Heart right ventricle (tissue), 16 donors: ENCODE data around the gene FBP2. TPM values are rescaled to one million over a fixed set of nuclear protein-coding genes. Genes with fewer than 3 reads are reported as not detected.

Source experiments
- ATAC-seq, 8 donors: fragments of 200-7000 bp; cut with Tn5 transposase; one replicate each; pipeline ENCODE4 v1.9.1; 2020; ENCODE audit warnings: mild to moderate bottlenecking in 8 of 8, moderate library complexity in 8 of 8, moderate number of reproducible peaks in 1 of 8
- DNase-seq, 2 donors: peaks; one replicate each; pipeline ENCODE4 v3.0.0-alpha.2; 2020
- H3K27ac ChIP-seq, 10 donors: fragments of 200-600 bp; sonication (generic) in 2 of 10; one replicate each; pipeline versions ENCODE4 v1.5.0 to v1.8.0; 2020 to 2022; ENCODE audit warnings: mild to moderate bottlenecking in 3 of 10
- H3K27me3 ChIP-seq, 7 donors: fragments of 200-600 bp; one replicate each; pipeline ENCODE4 v1.8.0; 2021 to 2022; ENCODE audit warnings: mild to moderate bottlenecking in 2 of 7
- H3K36me3 ChIP-seq, 9 donors: fragments of 200-600 bp; sonication (generic) in 1 of 9; one replicate each; pipeline versions ENCODE4 v1.5.0 to v1.8.0; 2020 to 2022; ENCODE audit warnings: mild to moderate bottlenecking in 2 of 9
- H3K4me1 ChIP-seq, 9 donors: fragments of 200-600 bp; sonication (generic) in 1 of 9; one replicate each; pipeline versions ENCODE4 v1.5.0 to v1.8.0; 2020 to 2022; ENCODE audit warnings: mild to moderate bottlenecking in 4 of 9
- H3K4me3 ChIP-seq, 10 donors: fragments of 200-600 bp; sonication (generic) in 2 of 10; one replicate each; pipeline versions ENCODE4 v1.5.0 to v1.8.0; 2020 to 2022; ENCODE audit warnings: mild to moderate bottlenecking in 7 of 10, moderate library complexity in 2 of 10
- H3K9me3 ChIP-seq, 11 donors: fragments of 200-600 bp in 10 of 11; sonication (generic) in 2 of 11; one replicate each; pipeline versions ENCODE4 v1.5.0 to v1.8.0; 2013 to 2022; ENCODE audit warnings: mild to moderate bottlenecking in 2 of 11, control low read depth in 1 of 11, moderate library complexity in 1 of 11
- WGBS, 2 donors: extraction: QIAGEN DNeasy Blood & Tissue Kit; methylation state at CpG; one replicate each; pipeline ENCODE4 v1.1.7; 2013; ENCODE audit warnings: inconsistent platforms in 1 of 2; 5-methylcytosine and 5-hydroxymethylcytosine counted together
- intact Hi-C, 10 donors: fragments of 100-400 bp; cut with DNase I; formaldehyde crosslinking; loops; one replicate each; pipeline versions ENCODE4 v1.11.1 to v1.14.2; 2022
- polyA plus RNA-seq, 2 donors: library from polyadenylated mRNA; stranded (reverse); fragments of 200-250 nt; gene quantifications; one replicate each; pipeline ENCODE4 v1.2.3, GENCODE V29; 2013
- total RNA-seq, 10 donors: library from RNA; stranded (reverse); fragmentation: NEBNext Ultra II Directional in 3 of 10; extraction: Animal tissue kit (Norgen Biotek cat#: 25700) in 3 of 10; gene quantifications; one replicate each; pipeline versions ENCODE4 v1.2.1 to v1.2.4, GENCODE V29; 2021 to 2023
- TF ChIP-seq, protein P1 (sequence below), 9 donors: fragments of 200-600 bp; sonication (generic) in 2 of 9; IDR thresholded peaks; one replicate each; pipeline versions ENCODE4 v1.5.0 to v1.8.0; 2021 to 2022; ENCODE audit warnings: antibody characterized with exemption in 9 of 9, mild to moderate bottlenecking in 5 of 9, moderate library complexity in 1 of 9
- donor health status: Arrhythmogenic right ventricular cardiomyopathy.
- donor health status: ischemic (EF 13 %, LVEDD 7.1; RV severe dilation, severe dysfunction).
- donor health status: healthy with polysubstance abuse.
- donor health status: DM: no; HTN: yes; CAD: no.
- donor health status: DM: no; HTN: no; CAD: no.
- donor health status: ischemic (EF 25% LVEDD 6.9; RV normal size, moderate dysfunction).
- donor health status: ischemic (EF 25% LVEDD 5.7; RV mildly dilated, moderate dysfunction).
- donor health status: healthy.
- donor health status: DM: yes; HTN: yes; CAD: no.
- donor health status: Ischemic cardiomyopathy.
- donor health status: ischemic (EF 35%, LVEDD 5.7; RV mildly dilated, moderate dysfunction).
- donor health status: nonischemic (EF 11% LVEDD 7.7; RV severe dilation, severe dysfunction).
- donor health status: DM: yes; HTN: yes; CAD: no.
- donor health status: PGD.
- donor health status: ischemic (EF 29% LVEDD 5.4; RV normal size, mild dysfunction).
- donor health status: nonischemic (EF 23%, LVEDD 6.1; RV moderate dilation, normal function).

Gene FBP2
- total and polyA plus RNA-seq, 12 donors, result 0.04 to 0.51 TPM; not detected in 10

DNA sequence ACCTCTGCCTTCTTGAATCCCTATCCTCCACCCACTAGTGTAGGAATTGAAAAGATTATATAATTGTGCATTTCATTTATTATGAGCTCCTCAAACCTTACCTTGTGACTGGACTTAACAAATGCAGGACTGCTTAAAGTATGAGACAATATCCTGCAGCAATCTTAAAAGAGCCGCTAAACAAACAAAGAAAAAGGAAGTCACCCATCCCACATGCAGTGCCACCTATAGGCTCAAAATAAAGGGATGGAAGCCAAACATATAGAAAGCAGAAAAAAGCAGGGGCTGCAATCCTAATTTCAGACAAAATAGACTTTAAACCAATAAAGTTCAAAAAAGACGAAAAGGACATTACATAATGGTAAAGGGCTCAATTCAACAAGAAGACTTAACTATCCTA, 30.1 kb downstream of the FBP2 start:
- Histone ChIP-seq H3K27ac (no peak overlapping the region), H3K27me3 (peaks cover 0 to 8% (median 0%) of the 10 kb centered on the region in 7 donors), H3K4me1 (no peaks in the 10 kb centered on the region), H3K36me3 (no peaks in the 10 kb centered on the region), H3K9me3 (no peaks in the 10 kb centered on the region), H3K4me3 (no peak overlapping the region)
- no peak for ATAC-seq
- no peak for DNase-seq
- WGBS, 2 donors, result 82% methylated on average over 2 of the region's 2 CpGs
- TF ChIP-seq, protein P1, sequence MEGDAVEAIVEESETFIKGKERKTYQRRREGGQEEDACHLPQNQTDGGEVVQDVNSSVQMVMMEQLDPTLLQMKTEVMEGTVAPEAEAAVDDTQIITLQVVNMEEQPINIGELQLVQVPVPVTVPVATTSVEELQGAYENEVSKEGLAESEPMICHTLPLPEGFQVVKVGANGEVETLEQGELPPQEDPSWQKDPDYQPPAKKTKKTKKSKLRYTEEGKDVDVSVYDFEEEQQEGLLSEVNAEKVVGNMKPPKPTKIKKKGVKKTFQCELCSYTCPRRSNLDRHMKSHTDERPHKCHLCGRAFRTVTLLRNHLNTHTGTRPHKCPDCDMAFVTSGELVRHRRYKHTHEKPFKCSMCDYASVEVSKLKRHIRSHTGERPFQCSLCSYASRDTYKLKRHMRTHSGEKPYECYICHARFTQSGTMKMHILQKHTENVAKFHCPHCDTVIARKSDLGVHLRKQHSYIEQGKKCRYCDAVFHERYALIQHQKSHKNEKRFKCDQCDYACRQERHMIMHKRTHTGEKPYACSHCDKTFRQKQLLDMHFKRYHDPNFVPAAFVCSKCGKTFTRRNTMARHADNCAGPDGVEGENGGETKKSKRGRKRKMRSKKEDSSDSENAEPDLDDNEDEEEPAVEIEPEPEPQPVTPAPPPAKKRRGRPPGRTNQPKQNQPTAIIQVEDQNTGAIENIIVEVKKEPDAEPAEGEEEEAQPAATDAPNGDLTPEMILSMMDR (IDR thresholded peaks at IDR 0.05), result no peak
- intact Hi-C loops, result no loop called here

DNA sequence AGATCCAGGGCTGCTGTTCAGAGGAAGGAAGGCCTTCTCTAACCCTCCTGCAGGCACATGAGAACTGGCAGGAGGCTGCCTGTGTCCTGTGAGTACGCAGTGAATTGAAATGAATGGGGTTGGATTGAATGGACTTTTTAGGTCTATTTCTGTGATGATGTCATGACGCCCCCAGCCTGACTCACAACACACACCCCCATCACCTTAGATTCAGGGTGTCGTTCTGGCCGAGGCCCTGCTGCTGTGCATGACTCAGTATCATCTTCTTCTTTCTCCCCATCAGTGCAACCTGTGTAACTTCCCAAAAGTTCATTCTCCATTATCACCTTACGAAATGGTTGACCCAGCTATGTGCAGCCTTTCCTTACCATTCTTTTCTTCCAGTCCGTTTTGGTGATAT, 33.4 kb downstream of the FBP2 start:
- no peak for DNase-seq
- Histone ChIP-seq H3K27me3 (peaks cover 0 to 8% (median 0%) of the 10 kb centered on the region in 7 donors), H3K4me1 (no peaks in the 10 kb centered on the region), H3K36me3 (no peaks in the 10 kb centered on the region), H3K9me3 (no peaks in the 10 kb centered on the region), H3K27ac (no peak overlapping the region), H3K4me3 (no peak overlapping the region)
- TF ChIP-seq, protein P1 (IDR thresholded peaks at IDR 0.05), result no peak
- WGBS, 2 donors, result 92 to 94% methylated on average over 6 of the region's 6 CpGs
- intact Hi-C loops, result no loop called here
- no peak for ATAC-seq

DNA sequence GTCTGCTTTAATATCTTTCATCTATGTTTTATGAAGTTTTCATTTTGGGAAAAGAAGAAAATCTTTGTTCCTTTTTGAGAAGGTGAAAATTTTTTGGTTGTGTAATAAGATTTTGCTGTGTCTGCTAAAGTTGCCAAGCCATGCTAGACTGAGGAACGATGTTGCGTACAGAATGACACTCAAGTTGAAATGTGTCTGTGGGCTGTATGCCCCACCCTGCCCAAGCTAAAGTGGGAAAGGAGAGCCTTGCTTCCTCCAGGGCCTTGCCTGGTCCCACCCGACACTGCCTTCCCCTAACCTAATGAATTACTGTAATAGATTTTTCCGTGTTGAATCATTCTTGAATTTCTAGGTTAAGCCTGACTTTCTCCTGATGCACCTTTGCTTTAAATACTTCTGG, 36.2 kb downstream of the FBP2 start:
- Histone ChIP-seq H3K27me3 (peaks cover 0 to 4% (median 0%) of the 10 kb centered on the region in 7 donors), H3K4me3 (no peak overlapping the region), H3K36me3 (no peaks in the 10 kb centered on the region), H3K4me1 (no peaks in the 10 kb centered on the region), H3K9me3 (no peaks in the 10 kb centered on the region), H3K27ac (no peak overlapping the region)
- no peak for ATAC-seq
- 86 to 89% methylated on average over 4 of the region's 4 CpGs for WGBS, 2 donors
- no peak for DNase-seq
- TF ChIP-seq, protein P1 (IDR thresholded peaks at IDR 0.05), result no peak
- intact Hi-C loops, result no loop called here

DNA sequence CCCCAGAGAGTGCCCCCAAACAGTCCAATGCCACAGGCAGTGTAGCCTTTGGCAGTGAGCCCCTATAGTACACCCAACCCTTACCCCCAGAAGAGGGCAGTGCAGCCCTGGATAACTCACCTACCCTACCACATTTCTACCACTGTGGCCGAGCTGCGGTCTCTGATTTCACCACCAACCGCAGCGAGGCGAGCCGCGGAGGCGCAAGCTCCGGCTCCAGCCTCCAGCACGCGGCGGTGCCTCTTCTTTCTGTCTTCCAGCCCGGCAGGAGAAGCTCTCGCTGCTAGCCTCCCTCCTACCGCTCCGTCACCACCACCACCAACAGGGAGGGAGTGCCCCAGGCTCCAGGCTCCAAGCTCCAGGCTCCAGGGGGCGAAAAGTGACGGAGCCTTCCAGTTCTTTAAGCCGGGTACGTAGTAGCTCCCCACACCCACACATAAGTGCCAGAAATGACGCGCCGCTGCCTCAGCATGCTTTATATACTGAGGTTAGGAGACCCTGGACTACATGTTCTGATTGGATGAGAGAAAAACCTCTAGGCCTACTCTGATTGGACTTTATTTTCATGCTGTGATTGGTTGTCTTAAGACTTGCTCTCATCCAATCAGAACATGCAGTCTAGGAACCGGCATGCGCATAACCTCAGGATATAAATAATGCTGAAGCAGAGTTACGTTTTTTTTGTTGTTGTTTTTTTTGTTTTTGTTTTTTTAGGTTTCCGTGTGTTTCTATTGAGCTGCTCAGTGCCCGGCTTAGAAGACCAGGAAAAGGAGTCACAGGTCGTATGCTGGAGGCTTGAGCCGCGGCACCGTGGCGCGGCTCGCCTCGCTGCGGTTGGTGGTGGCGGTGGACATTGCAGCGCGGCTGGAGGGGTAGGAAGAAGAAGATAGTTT, 38.9 kb downstream of the FBP2 start, which contains the start of gene PCAT7:
Gene PCAT7 (plus strand): TSS at position 645 of the 893 bp plus-strand sequence.
- intact Hi-C loops, result no loop called here
- H3K27me3 ChIP-seq, result peaks cover 0 to 7% (median 0%) of the 10 kb centered on the region in 7 donors
- WGBS, 2 donors, result 82 to 83% methylated on average over 40 of the region's 40 CpGs
- no peaks in the 10 kb centered on the region for H3K9me3 ChIP-seq
- no peaks in the 10 kb centered on the region for H3K4me1 ChIP-seq
- no peak within 1 kb of the TSS for H3K27ac ChIP-seq
- TF ChIP-seq, protein P1 (IDR thresholded peaks at IDR 0.05), result peak in 4 of 9 donors; percentile 15 to 30 (median 28)
- H3K36me3 ChIP-seq, result no peaks in the 10 kb centered on the region
- H3K4me3 ChIP-seq, result no peak within 1 kb of the TSS
- ATAC-seq, result peak in 7 of 8 donors; percentile 28 to 89 (median 77)
- DNase-seq, result peak in 1 of 2 donors; percentile 21
